Measurements from ENCODE around the gene FOXP2.

The FOXP2 gene

DNA sequence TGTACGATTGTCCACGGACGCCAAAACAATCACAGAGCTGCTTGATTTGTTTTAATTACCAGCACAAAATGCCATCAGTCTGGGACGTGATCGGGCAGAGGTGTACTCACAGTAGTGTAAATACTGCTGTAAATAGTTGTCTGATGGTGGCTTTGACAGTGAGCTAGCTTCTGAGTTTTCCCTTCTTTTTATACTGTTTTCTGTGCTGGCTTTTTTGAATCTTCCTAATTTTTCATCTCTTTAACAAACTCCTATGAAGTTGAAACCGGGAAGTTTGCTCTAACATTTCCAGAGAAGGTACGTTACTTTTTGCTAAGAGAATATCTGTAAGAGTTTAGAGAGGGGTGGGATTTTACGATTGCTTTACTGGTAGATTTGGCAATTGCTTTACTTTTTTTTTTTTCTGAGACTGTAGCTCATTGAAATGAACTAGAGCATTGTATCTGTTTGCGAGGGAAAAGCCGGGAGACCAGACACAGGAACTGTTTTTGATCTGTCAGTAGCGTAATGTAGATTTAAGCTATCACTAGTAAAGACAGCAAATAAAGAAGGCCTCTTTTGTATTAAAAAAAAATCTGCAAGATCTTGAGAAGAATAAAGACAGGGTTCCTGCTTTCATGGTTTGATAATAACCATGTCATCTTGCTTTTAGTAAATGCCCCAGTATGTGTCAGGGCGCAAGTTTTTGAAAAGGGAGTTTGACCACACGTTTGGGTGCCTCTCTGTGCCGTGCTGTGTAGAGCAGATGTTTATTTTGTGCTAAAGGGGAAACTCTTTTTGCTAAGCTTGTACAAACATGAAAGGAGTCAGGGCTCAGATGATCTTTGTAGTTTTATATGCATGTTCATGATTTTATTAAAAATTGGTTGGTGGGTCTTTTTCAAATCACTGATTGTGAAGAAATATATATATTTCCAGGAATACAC is 712 bp downstream of the FOXP2 start:
- no peaks in the 10 kb centered on the region for H3K36me3 Mint-ChIP-seq
- H3K9me3 Mint-ChIP-seq: no peaks in the 10 kb centered on the region
- H3K27ac Mint-ChIP-seq: no peak overlapping the region
- no peaks in the 10 kb centered on the region for H3K4me1 Mint-ChIP-seq
- H3K4me3 Mint-ChIP-seq: no peak overlapping the region
- CTCF ChIA-PET: interaction anchor here (0.6 kb wide), 1 partner anchor 27 kb away, joined by 3 read pairs; no protein-coding TSS in a partner anchor
- DNase-seq: no peak
- H3K27me3 Mint-ChIP-seq: no peaks in the 10 kb centered on the region

DNA sequence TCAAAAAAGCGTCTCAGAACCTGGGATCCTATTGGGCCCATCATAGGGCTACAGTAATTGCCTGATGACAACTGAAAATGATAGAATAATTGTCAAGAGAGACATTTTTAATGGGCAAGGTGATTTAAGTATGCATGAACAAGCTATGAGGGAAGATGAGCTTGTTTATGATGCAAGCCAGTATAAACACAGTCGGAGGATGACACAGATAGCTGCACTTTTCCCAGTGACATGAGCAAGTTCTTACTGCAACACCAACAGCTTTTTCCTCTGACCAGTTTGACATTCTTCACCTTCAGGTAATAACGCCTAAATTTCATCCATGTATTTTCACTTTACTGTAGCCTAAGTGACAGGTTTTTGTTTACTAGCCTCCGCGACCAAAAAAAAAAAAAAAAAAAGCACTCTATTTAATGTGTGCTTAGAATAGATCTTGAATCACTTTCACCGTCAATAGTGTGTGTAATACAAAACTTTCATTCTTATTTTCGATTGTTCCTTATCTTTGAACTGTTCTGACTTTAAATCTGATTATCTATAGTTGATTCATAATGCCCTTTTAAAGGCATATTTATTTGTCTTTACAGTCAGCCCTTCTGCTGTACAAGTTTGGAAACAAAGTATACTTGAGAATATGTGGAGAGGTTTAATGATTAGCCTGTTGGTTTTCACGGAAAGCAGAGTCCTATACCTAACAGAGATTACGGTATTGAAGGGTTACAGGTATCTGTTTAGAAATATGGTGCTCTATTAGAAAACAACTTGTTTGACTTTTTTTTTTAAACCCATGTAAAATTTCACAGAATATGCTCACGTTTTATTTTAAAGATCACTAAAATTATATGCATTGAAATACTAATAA is 1.7 kb downstream of the FOXP2 start:
- Mint-ChIP-seq H3K4me3 (no peak overlapping the region), H3K9me3 (no peaks in the 10 kb centered on the region), H3K27ac (no peak overlapping the region), H3K27me3 (no peaks in the 10 kb centered on the region), H3K4me1 (no peaks in the 10 kb centered on the region), H3K36me3 (no peaks in the 10 kb centered on the region)
- DNase-seq: no peak
- CTCF ChIA-PET: interaction anchor here (0.6 kb wide), 1 partner anchor 26 kb away, joined by 3 read pairs; no protein-coding TSS in a partner anchor

GRCh38 chr7:114417290-114417689 is 2.7 kb downstream of the FOXP2 start:
- no peaks in the 10 kb centered on the region for H3K4me1 Mint-ChIP-seq
- no peak overlapping the region for H3K4me3 Mint-ChIP-seq
- no peaks in the 10 kb centered on the region for H3K27me3 Mint-ChIP-seq
- DNase-seq: no peak
- no peaks in the 10 kb centered on the region for H3K36me3 Mint-ChIP-seq
- CTCF ChIA-PET: no interaction called here
- no peaks in the 10 kb centered on the region for H3K9me3 Mint-ChIP-seq
- H3K27ac Mint-ChIP-seq: no peak overlapping the region

DNA sequence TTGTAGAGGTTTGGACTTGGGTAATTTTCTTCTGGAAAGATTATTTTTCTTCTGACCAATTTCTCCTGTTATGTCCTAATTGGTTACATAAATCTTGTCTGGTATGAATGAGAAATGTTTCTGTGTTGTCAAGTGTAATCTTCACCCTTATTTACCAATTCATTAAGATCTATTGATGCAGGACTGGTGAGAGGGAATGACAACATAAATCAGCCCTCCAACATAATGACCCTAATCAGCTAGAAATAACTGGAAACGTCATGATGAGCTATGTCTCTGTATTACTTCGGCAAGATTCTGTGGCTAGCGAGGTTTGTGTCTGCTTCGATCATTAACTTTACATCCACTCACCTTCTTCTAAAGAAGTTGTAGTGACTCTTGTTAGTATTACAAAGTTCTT is 3.5 kb downstream of the FOXP2 start:
- H3K27ac Mint-ChIP-seq: no peak overlapping the region
- CTCF ChIA-PET: no interaction called here
- H3K36me3 Mint-ChIP-seq: no peaks in the 10 kb centered on the region
- H3K9me3 Mint-ChIP-seq: no peaks in the 10 kb centered on the region
- H3K27me3 Mint-ChIP-seq: no peaks in the 10 kb centered on the region
- no peak overlapping the region for H3K4me3 Mint-ChIP-seq
- no peaks in the 10 kb centered on the region for H3K4me1 Mint-ChIP-seq
- DNase-seq: no peak

GRCh38 chr7:114419441-114420272 is 5.0 kb downstream of the FOXP2 start:
- Mint-ChIP-seq H3K4me1 (no peaks in the 10 kb centered on the region), H3K27ac (no peak overlapping the region), H3K9me3 (no peaks in the 10 kb centered on the region), H3K36me3 (no peaks in the 10 kb centered on the region), H3K4me3 (no peak overlapping the region), H3K27me3 (no peaks in the 10 kb centered on the region)
- no peak for DNase-seq
- CTCF ChIA-PET: no interaction called here

DNA sequence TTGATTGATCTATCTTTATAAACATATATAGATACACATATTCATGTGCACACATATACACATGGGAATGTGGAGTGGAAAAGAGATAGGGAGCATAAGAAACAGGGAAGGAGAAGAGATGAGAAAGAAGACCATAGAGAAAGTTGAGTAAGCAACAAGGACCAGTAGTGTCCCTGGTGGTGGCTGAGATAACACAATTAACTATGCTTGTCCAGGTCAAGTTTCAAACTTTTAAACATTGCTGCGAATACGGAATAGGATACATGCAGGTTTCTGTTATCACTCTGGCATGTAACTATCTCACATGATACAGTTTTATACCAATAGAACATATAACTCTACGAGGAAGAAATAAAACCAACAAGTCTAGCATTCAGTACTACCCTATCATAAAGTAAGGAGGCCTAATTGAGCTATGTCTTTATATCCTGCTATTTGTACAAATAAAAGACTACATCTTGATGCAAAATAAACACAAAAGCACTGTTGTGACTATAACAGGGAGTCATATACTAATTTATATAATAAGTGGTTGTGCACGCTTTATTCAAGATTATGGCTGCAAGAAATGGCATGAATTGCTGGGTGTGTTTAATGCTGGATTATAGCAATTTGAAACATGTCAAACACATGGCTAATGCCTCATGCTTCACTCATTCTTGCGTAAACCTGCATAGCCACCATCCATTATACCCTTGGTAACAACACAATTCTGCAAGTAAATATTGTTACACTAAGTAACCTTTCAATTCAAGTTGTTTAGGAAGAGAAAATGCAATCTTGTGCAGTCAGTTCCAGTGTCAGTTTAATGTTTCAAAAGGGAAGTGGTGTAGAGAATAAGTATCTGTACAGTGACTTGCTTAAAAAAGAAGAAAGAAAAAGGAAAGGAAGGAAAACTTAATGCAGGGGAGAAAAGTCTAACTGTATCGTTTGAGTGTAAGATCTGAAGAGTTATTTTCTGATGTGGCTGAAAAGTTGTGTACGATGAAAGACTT is 8.2 kb downstream of the FOXP2 start:
- no peaks in the 10 kb centered on the region for H3K4me1 Mint-ChIP-seq
- H3K27ac Mint-ChIP-seq: no peak overlapping the region
- H3K27me3 Mint-ChIP-seq: no peaks in the 10 kb centered on the region
- CTCF ChIA-PET: no interaction called here
- H3K36me3 Mint-ChIP-seq: no peaks in the 10 kb centered on the region
- no peak for DNase-seq
- no peaks in the 10 kb centered on the region for H3K9me3 Mint-ChIP-seq
- no peak overlapping the region for H3K4me3 Mint-ChIP-seq

DNA sequence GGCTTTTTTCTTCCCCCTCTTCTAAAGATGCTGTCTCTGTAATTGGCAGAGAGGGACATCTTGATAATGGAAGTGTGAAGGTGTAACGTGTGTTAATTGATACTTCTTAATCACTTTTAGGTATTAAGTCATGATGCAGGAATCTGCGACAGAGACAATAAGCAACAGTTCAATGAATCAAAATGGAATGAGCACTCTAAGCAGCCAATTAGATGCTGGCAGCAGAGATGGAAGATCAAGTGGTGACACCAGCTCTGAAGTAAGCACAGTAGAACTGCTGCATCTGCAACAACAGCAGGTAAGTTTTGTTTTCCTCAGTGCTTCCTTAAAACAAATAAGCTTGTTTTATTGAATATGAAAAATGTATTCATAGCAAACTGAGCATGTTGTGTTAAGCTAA is 11.8 kb downstream of the FOXP2 start:
- Mint-ChIP-seq H3K4me3 (no peak overlapping the region), H3K27me3 (no peaks in the 10 kb centered on the region), H3K4me1 (no peaks in the 10 kb centered on the region), H3K36me3 (no peaks in the 10 kb centered on the region), H3K27ac (no peak overlapping the region), H3K9me3 (no peaks in the 10 kb centered on the region)
- CTCF ChIA-PET: no interaction called here
- no peak for DNase-seq

DNA sequence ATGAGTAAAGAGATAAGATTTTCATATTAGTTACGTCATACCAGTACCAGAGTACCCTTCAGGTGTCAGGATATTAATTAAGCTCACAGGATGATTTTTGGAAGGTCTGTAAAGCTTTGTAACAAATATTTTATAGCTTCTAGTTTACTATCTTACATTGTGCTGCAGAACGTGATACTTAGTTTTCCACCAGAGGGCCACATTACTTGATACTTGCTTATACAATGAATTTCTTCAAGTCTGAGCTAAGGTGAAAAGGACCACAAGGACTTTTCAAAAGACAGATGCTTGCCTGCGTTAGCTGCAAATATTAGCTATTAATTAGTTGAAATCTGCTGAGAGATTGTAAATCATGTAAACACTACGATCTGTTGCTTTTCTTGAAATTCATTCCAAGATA is 12.2 kb downstream of the FOXP2 start:
- Mint-ChIP-seq H3K4me3 (no peak overlapping the region), H3K9me3 (no peaks in the 10 kb centered on the region), H3K27ac (no peak overlapping the region), H3K4me1 (no peaks in the 10 kb centered on the region), H3K27me3 (no peaks in the 10 kb centered on the region), H3K36me3 (no peaks in the 10 kb centered on the region)
- DNase-seq: no peak
- CTCF ChIA-PET: no interaction called here

GRCh38 chr7:114428211-114428610 is 13.6 kb downstream of the FOXP2 start:
- CTCF ChIA-PET: no interaction called here
- Mint-ChIP-seq H3K27me3 (no peaks in the 10 kb centered on the region), H3K27ac (no peak overlapping the region), H3K4me3 (no peak overlapping the region), H3K4me1 (no peaks in the 10 kb centered on the region), H3K36me3 (no peaks in the 10 kb centered on the region), H3K9me3 (no peaks in the 10 kb centered on the region)
- DNase-seq: no peak

DNA sequence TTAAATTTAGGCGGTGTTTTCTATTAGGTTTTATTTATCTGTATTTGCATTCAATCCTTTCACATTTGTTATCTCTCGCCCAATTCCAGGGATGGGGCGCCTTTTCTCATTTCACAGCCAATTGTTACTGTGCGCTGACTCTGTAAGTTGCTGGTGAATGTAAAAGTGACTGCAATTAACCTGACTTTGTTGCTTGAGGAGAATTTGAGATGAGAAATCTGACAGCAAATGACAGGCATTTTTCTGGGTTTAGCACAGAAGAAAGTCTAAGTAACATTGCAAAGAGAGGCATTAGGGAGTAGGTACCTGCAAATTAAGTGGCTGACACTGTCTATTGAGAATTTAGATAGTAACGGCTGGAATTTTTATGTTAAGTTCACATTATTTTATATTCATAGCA is 16.6 kb downstream of the FOXP2 start:
- Mint-ChIP-seq H3K4me3 (no peak overlapping the region), H3K4me1 (no peaks in the 10 kb centered on the region), H3K9me3 (no peaks in the 10 kb centered on the region), H3K27me3 (no peaks in the 10 kb centered on the region), H3K27ac (no peak overlapping the region), H3K36me3 (no peaks in the 10 kb centered on the region)
- CTCF ChIA-PET: no interaction called here
- DNase-seq: no peak

DNA sequence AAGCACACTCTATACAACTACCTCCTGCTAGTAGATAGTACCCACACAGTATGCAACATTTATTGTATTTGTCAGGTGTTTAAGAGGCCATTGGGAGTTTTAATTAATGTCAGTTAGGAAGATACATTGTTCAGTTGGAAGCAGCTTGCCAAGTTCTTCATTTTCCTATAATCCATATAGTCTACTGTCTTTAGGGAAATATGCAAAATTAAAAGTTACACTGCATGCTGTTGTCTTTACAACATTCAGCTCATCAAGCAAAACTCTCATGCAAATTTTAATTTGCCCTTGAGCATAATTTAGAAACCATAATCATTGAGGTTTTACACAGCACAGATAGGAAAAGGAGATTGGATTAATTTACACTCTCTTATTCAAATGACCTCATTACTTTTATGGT is 17.4 kb downstream of the FOXP2 start:
- Mint-ChIP-seq H3K4me1 (no peaks in the 10 kb centered on the region), H3K4me3 (no peak overlapping the region), H3K9me3 (no peaks in the 10 kb centered on the region), H3K36me3 (no peaks in the 10 kb centered on the region), H3K27me3 (no peaks in the 10 kb centered on the region), H3K27ac (no peak overlapping the region)
- no peak for DNase-seq
- CTCF ChIA-PET: no interaction called here

DNA sequence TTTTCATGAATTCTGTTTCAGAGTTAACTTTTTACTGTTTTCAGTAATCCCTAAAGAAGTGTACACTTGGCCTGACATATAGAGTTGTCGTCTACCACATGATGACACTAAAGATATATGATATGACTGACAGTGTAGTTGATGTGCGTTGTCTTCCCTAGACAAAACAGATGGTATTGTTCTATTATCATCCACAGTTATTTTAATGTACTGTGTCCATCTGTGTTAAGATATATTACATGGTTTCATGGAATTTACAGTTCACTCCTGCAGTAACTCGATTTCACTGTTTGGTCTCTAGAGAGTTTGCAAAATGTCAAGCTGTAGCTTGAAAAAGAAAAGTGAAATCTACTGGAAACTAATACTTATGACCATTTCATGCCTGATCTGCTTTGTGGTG is 18.1 kb downstream of the FOXP2 start:
- DNase-seq: no peak
- no peak overlapping the region for H3K27ac Mint-ChIP-seq
- no peak overlapping the region for H3K4me3 Mint-ChIP-seq
- no peaks in the 10 kb centered on the region for H3K9me3 Mint-ChIP-seq
- no peaks in the 10 kb centered on the region for H3K4me1 Mint-ChIP-seq
- no peaks in the 10 kb centered on the region for H3K27me3 Mint-ChIP-seq
- CTCF ChIA-PET: no interaction called here
- no peaks in the 10 kb centered on the region for H3K36me3 Mint-ChIP-seq

GRCh38 chr7:114439581-114439980 is 25.0 kb downstream of the FOXP2 start:
- Mint-ChIP-seq H3K4me1 (no peaks in the 10 kb centered on the region), H3K27me3 (no peaks in the 10 kb centered on the region), H3K36me3 (no peaks in the 10 kb centered on the region), H3K4me3 (no peak overlapping the region), H3K9me3 (no peaks in the 10 kb centered on the region), H3K27ac (no peak overlapping the region)
- CTCF ChIA-PET: no interaction called here
- no peak for DNase-seq

Measured in activated naive CD4-positive, alpha-beta T cell treated with anti-CD3 and anti-CD28 coated beads, Interleukin-2, amount 10 ng/mL, durations not matched to agents 7 days and 5 days (primary cell).